Temporal lobe (tissue), 1 donor: ENCODE measurements around the gene EMB. TPM values are rescaled to one million over a fixed set of nuclear protein-coding genes. Genes with fewer than 3 reads are reported as not detected.

ENCODE experiments used
- total RNA-seq: library from RNA; depleted of rRNA; stranded (reverse); fragments of >200 nt; gene quantifications from one replicate; pipeline ENCODE4 v1.2.3, GENCODE V29; 2014

The EMB gene
- total RNA-seq, 1 donor from 2014 or later: 4.7 TPM

Other genes starting within 250 kb of the EMB start
- 44.0 TPM for gene PARP8, start 225.3 kb upstream of the EMB start, total RNA-seq